IMR-90 (cell line): ENCODE results near the gene CDKN2B-AS1. TPM values are rescaled to one million over a fixed set of nuclear protein-coding genes. Genes with fewer than 3 reads are reported as not detected.

ENCODE experiments used
- ATAC-seq: fragments of 200-7000 bp; cut with Tn5 transposase; 2 replicates; pipeline ENCODE4 v1.9.1; 2020; ENCODE audit warnings: low read depth, mild to moderate bottlenecking, moderate library complexity
- BruUV-seq: library from RNA; stranded (reverse); fragments of 400-500 nt; replicated peaks from 2 replicates; lab custom pipeline; 2021; lab: Mats Ljungman, UMichigan
- CTCF ChIA-PET: fragments of 300-600 bp; formaldehyde crosslinking; extraction: SDS; loops from one replicate; lab custom pipeline; 2021; ENCODE audit warnings: antibody characterized with exemption; lab: Yijun Ruan, JAX
- POLR2A ChIA-PET: fragments of 300-600 bp; sonication (Branson Sonifier 250); formaldehyde crosslinking; loops from one replicate; lab custom pipeline; 2022; ENCODE audit warnings: antibody characterized with exemption; ENCODE audit not compliant: unreplicated experiment; lab: Charles Lee
- DNase-seq: peaks from one replicate; pipeline ENCODE4 v3.0.0; 2013
- H2AFZ ChIP-seq: replicated peaks from 2 replicates; pipeline ENCODE3; 2013; ENCODE audit warnings: low read length, mild to moderate bottlenecking; ENCODE audit not compliant: poor library complexity
- H2AK5ac ChIP-seq: 2 replicates; pipeline ENCODE4 v1.6.1; 2013; ENCODE audit warnings: low read depth, low read length, inconsistent platforms
- H2AK9ac ChIP-seq: replicated peaks from 2 replicates; pipeline ENCODE3; 2013; ENCODE audit warnings: mild to moderate bottlenecking, low read depth, low read length, moderate library complexity; ENCODE audit not compliant: poor library complexity
- H2BK120ac ChIP-seq: 2 replicates; pipeline ENCODE4 v1.6.1; 2013; ENCODE audit warnings: low read depth, low read length, inconsistent platforms
- H2BK15ac ChIP-seq: 3 replicates; pipeline ENCODE4 v1.6.1; 2013; ENCODE audit warnings: low read depth, low read length, inconsistent platforms
- H2BK20ac ChIP-seq: 2 replicates; pipeline ENCODE4 v1.6.1; 2013; ENCODE audit warnings: low read depth, mild to moderate bottlenecking, inconsistent platforms, low read length, moderate library complexity
- H2BK5ac ChIP-seq: 2 replicates; pipeline ENCODE4 v1.6.1; 2013; ENCODE audit warnings: mild to moderate bottlenecking, low read depth, low read length, inconsistent platforms; ENCODE audit not compliant: poor library complexity, severe bottlenecking
- H3K14ac ChIP-seq: replicated peaks from 2 replicates; pipeline ENCODE4 v1.6.1; 2013; ENCODE audit warnings: low read depth, low read length, inconsistent platforms
- H3K18ac ChIP-seq: 2 replicates; pipeline ENCODE4 v1.6.1; 2013; ENCODE audit warnings: low read depth, low read length, control low read depth
- H3K23ac ChIP-seq: 2 replicates; pipeline ENCODE4 v1.6.1; 2013; ENCODE audit warnings: low read depth, low read length, inconsistent platforms
- H3K27ac ChIP-seq: 2 replicates; pipeline ENCODE4 v1.5.1; 2013; ENCODE audit warnings: mild to moderate bottlenecking, control low read depth, low read length; ENCODE audit not compliant: insufficient read depth
- H3K27me3 ChIP-seq: 2 replicates; pipeline ENCODE4 v1.6.1; 2013; ENCODE audit warnings: low read length; ENCODE audit not compliant: control insufficient read depth, insufficient read depth
- H3K36me3 ChIP-seq: 2 replicates; pipeline ENCODE4 v1.6.1; 2013; ENCODE audit warnings: low read length, mixed read lengths; ENCODE audit not compliant: control insufficient read depth, insufficient read depth
- H3K4ac ChIP-seq: 2 replicates; pipeline ENCODE4 v1.6.1; 2013; ENCODE audit warnings: low read depth, low read length, inconsistent platforms
- H3K4me1 ChIP-seq: 2 replicates; pipeline ENCODE4 v1.6.1; 2013; ENCODE audit warnings: low read length, mixed read lengths; ENCODE audit not compliant: control insufficient read depth, insufficient read depth
- H3K4me2 ChIP-seq: 2 replicates; pipeline ENCODE4 v1.6.1; 2013; ENCODE audit warnings: low read depth, mild to moderate bottlenecking, control low read depth, low read length, moderate library complexity
- H3K4me3 ChIP-seq: 2 replicates; pipeline ENCODE4 v1.5.1; 2013; ENCODE audit warnings: low read depth, mild to moderate bottlenecking, control low read depth, low read length, moderate library complexity; ENCODE audit not compliant: insufficient read depth
- H3K56ac ChIP-seq: 2 replicates; pipeline ENCODE4 v1.6.1; 2013; ENCODE audit warnings: low read length, inconsistent platforms; ENCODE audit not compliant: insufficient read depth; ENCODE audit errors: extremely low read depth
- H3K79me1 ChIP-seq, 2 experiments: 2 replicates each; pipeline ENCODE4 v1.6.1; 2013; ENCODE audit warnings: low read length in 2 of 2, inconsistent platforms in 1 of 2, low read depth in 1 of 2
- H3K9ac ChIP-seq: 2 replicates; pipeline ENCODE4 v1.6.1; 2013; ENCODE audit warnings: low read depth, low read length, control low read depth
- H3K9me1 ChIP-seq: 2 replicates; pipeline ENCODE4 v1.6.1; 2013; ENCODE audit warnings: low read length, inconsistent platforms; ENCODE audit not compliant: insufficient read depth
- H3K9me3 ChIP-seq: 2 replicates; pipeline ENCODE4 v1.6.1; 2013; ENCODE audit warnings: low read length; ENCODE audit not compliant: control insufficient read depth, insufficient read depth
- H4K20me1 ChIP-seq: 2 replicates; pipeline ENCODE4 v1.6.1; 2013; ENCODE audit warnings: low read length, inconsistent platforms; ENCODE audit not compliant: insufficient read depth
- H4K5ac ChIP-seq: 2 replicates; pipeline ENCODE4 v1.6.1; 2013; ENCODE audit warnings: mild to moderate bottlenecking, low read depth, low read length, control low read depth
- H4K8ac ChIP-seq, 2 experiments: 2 replicates each; pipeline ENCODE4 v1.6.1; 2013; ENCODE audit warnings: low read depth in 2 of 2, low read length in 2 of 2, control low read depth in 1 of 2, inconsistent platforms in 1 of 2
- H4K91ac ChIP-seq: 2 replicates; pipeline ENCODE4 v1.6.1; 2013; ENCODE audit warnings: low read depth, low read length, inconsistent platforms; ENCODE audit not compliant: insufficient read depth
- BHLHE40 ChIP-seq: fragments of 150-350 bp; IDR thresholded peaks from 2 replicates; pipeline ENCODE4 v1.6.1; 2016; ENCODE audit warnings: mild to moderate bottlenecking, low read depth, low read length
- CEBPB ChIP-seq: IDR thresholded peaks from 2 replicates; pipeline ENCODE4 v1.6.1; 2012; ENCODE audit warnings: low read depth, low read length, improper control_type of control experiment
- CHD1 ChIP-seq: IDR thresholded peaks from 2 replicates; pipeline ENCODE4 v1.6.1; 2012; ENCODE audit warnings: low read depth, low read length, improper control_type of control experiment
- FOS ChIP-seq: fragments of 150-350 bp; IDR thresholded peaks from 2 replicates; pipeline ENCODE4 v1.6.1; 2016; ENCODE audit warnings: low read depth, low read length
- MAFK ChIP-seq: IDR thresholded peaks from 2 replicates; pipeline ENCODE4 v1.6.1; 2012; ENCODE audit warnings: low read depth, low read length, improper control_type of control experiment
- MXI1 ChIP-seq: IDR thresholded peaks from 2 replicates; pipeline ENCODE4 v1.6.1; 2012; ENCODE audit warnings: low read depth, mild to moderate bottlenecking, low read length, moderate library complexity, borderline replicate concordance
- NFE2L2 ChIP-seq: fragments of 150-350 bp; IDR thresholded peaks from 2 replicates; pipeline ENCODE4 v1.6.1; 2016; ENCODE audit warnings: low read depth, mild to moderate bottlenecking, low read length
- POLR2A ChIP-seq: IDR thresholded peaks from 2 replicates; pipeline ENCODE4 v1.6.1; 2012; ENCODE audit warnings: mild to moderate bottlenecking, low read depth, low read length
- RAD21 ChIP-seq: IDR thresholded peaks from 2 replicates; pipeline ENCODE4 v1.6.1; 2012; ENCODE audit warnings: low read length, improper control_type of control experiment
- RCOR1 ChIP-seq: IDR thresholded peaks from 2 replicates; pipeline ENCODE4 v1.6.1; 2012; ENCODE audit warnings: mild to moderate bottlenecking, low read length, improper control_type of control experiment; ENCODE audit not compliant: insufficient replicate concordance
- SMC3 ChIP-seq: fragments of 150-350 bp; IDR thresholded peaks from 2 replicates; pipeline ENCODE4 v1.6.1; 2016; ENCODE audit warnings: low read depth, mild to moderate bottlenecking, antibody characterized with exemption, low read length, moderate library complexity
- WGBS, 2 experiments: methylation state at CpG; one replicate each; pipeline versions ENCODE4 v1.1.5 to v1.1.7; 2013; ENCODE audit warnings: missing lambda C conversion rate in 2 of 2; ENCODE audit not compliant: insufficient read length in 1 of 2; ENCODE audit errors: extremely low coverage in 2 of 2; 5-methylcytosine and 5-hydroxymethylcytosine counted together
- dilution Hi-C: fragments of 300-500 bp; cut with HindIII; formaldehyde crosslinking; loops from one replicate; pipeline ENCODE4 v1.14.3; 2018; ENCODE audit warnings: low sequenced_read_pairs; ENCODE audit not compliant: unreplicated experiment
- in situ Hi-C: fragments of 300-500 bp; cut with MboI; formaldehyde crosslinking; loops from 3 replicates; pipeline ENCODE4 v1.14.3; 2019; ENCODE audit warnings: low sequenced_read_pairs, inconsistent platforms, mixed read lengths
- intact Hi-C: fragments of 100-400 bp; cut with micrococcal nuclease; formaldehyde crosslinking; loops from 2 replicates; pipeline ENCODE4 v1.10.0; 2022
- polyA plus RNA-seq, 3 experiments: library from polyadenylated mRNA; depleted of rRNA; stranded (reverse); fragments of >200 nt; gene quantifications; 2 replicates each; pipeline ENCODE4 v1.2.3, GENCODE V29; 2012; ENCODE audit warnings: low replicate concordance in 1 of 3
- total RNA-seq: library from RNA; depleted of rRNA; stranded (reverse); fragments of >200 nt; gene quantifications from 2 replicates; pipeline ENCODE4 v1.2.3, GENCODE V29; 2012
- TF ChIP-seq, protein P1 (sequence below): fragments of 150-350 bp; IDR thresholded peaks from 2 replicates; pipeline ENCODE4 v1.6.1; 2017; ENCODE audit warnings: mild to moderate bottlenecking, antibody characterized with exemption, low read length, low read depth
- TF ChIP-seq, protein P2 (sequence below): fragments of 150-350 bp; IDR thresholded peaks from 2 replicates; pipeline ENCODE4 v1.6.1; 2016; ENCODE audit warnings: low read depth, mild to moderate bottlenecking, low read length, moderate library complexity, borderline replicate concordance
- TF ChIP-seq, protein P3 (sequence below): conservative IDR thresholded peaks from 2 replicates; pipeline ENCODE4 v1.5.1; 2012; ENCODE audit warnings: mild to moderate bottlenecking, low read depth, low read length, improper control_type of control experiment

CDKN2B-AS1 gene
- total and polyA plus RNA-seq, 2 of the 4 experiments (the other 2 are of a cell fraction), result 1.0 to 1.1 TPM

DNA sequence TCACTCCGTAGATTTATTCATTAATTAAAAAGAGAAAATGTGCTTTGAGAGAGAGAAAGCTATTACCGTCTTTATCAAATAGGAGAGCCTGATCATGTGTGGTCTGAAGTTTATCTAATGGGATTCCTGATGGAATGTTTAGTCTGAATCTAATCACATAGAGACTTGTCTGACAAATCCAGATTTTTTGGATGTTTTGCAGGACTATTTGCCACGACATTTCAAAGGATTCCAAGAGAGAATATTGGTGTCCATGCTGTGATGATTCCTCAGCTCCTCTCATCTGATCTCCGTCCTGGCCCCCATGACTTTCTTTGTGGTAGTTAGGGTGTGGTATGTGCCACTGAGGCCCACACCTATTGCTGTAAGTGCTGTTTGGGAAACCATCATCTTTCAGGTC, 34.6 kb downstream of the CDKN2B-AS1 start:
- Histone ChIP-seq H3K4me2 (no peak overlapping the region), H3K27me3 (no peaks in the 10 kb centered on the region), H2AFZ (no peak overlapping the region), H3K4me1 (peaks cover 3% of the 10 kb centered on the region; the same call in 1 of the 2 replicates), H3K9me3 (no peaks in the 10 kb centered on the region), H3K18ac (peak overlapping the region; percentile 89; the same call in 1 of the 2 replicates), H2BK20ac (peak overlapping the region; percentile 84), H2AK5ac (no peak overlapping the region; the same call in 1 of the 2 replicates), H3K56ac (no peak overlapping the region), H3K23ac (peak overlapping the region; percentile 89), H4K91ac (peak overlapping the region; percentile 73), H4K20me1 (no peaks in the 10 kb centered on the region), H3K9me1 (peaks cover 2% of the 10 kb centered on the region), H2BK5ac (no peak overlapping the region), H3K4ac (peak overlapping the region; percentile 87), H2BK15ac (0 out of 3 replicates have a peak overlapping the region, but pooled peaks have one; percentile 39), H3K14ac (peak overlapping the region; percentile 31; the same call in 1 of the 2 replicates), H3K9ac (no peak overlapping the region), H3K36me3 (peaks cover 1% of the 10 kb centered on the region; the same call in 1 of the 2 replicates), H4K5ac (no peak overlapping the region), H3K27ac (no peak overlapping the region), H2BK120ac (peak overlapping the region; percentile 72; the same call in 1 of the 2 replicates), H3K79me1 (0 out of 4 replicates have a peak, but pooled peaks cover 0 to 4% of the 10 kb centered on the region in 2 experiments), H3K4me3 (no peak overlapping the region), H2AK9ac (no peak overlapping the region), H4K8ac (no peak overlapping the region)
- DNase-seq (no peak), ATAC-seq (no peak; the same call in 1 of the 2 replicates)
- in situ Hi-C loops (no loop called here), intact Hi-C loops (no loop called here), dilution Hi-C loops (no loop called here)
- ChIA-PET CTCF (interaction anchor here (1.0 kb wide), 2 partner anchors 11 to 20 kb away, joined by 3 to 4 read pairs; partner anchors contain the start of gene CDKN2B), POLR2A (no interaction called here)
- no CpG with 5 or more reads among the region's 4 CpGs for WGBS, 2 experiments
- TF ChIP-seq, protein P1, sequence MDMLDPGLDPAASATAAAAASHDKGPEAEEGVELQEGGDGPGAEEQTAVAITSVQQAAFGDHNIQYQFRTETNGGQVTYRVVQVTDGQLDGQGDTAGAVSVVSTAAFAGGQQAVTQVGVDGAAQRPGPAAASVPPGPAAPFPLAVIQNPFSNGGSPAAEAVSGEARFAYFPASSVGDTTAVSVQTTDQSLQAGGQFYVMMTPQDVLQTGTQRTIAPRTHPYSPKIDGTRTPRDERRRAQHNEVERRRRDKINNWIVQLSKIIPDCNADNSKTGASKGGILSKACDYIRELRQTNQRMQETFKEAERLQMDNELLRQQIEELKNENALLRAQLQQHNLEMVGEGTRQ, result no peak
- TF ChIP-seq POLR2A (no peak), RAD21 (no peak), RCOR1 (no peak), CHD1 (no peak), MXI1 (no peak), FOS (no peak), SMC3 (no peak), CEBPB (no peak), BHLHE40 (no peak), MAFK (no peak), NFE2L2 (no peak)
- TF ChIP-seq, protein P2, sequence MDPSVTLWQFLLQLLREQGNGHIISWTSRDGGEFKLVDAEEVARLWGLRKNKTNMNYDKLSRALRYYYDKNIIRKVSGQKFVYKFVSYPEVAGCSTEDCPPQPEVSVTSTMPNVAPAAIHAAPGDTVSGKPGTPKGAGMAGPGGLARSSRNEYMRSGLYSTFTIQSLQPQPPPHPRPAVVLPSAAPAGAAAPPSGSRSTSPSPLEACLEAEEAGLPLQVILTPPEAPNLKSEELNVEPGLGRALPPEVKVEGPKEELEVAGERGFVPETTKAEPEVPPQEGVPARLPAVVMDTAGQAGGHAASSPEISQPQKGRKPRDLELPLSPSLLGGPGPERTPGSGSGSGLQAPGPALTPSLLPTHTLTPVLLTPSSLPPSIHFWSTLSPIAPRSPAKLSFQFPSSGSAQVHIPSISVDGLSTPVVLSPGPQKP, result no peak
- TF ChIP-seq, protein P3, sequence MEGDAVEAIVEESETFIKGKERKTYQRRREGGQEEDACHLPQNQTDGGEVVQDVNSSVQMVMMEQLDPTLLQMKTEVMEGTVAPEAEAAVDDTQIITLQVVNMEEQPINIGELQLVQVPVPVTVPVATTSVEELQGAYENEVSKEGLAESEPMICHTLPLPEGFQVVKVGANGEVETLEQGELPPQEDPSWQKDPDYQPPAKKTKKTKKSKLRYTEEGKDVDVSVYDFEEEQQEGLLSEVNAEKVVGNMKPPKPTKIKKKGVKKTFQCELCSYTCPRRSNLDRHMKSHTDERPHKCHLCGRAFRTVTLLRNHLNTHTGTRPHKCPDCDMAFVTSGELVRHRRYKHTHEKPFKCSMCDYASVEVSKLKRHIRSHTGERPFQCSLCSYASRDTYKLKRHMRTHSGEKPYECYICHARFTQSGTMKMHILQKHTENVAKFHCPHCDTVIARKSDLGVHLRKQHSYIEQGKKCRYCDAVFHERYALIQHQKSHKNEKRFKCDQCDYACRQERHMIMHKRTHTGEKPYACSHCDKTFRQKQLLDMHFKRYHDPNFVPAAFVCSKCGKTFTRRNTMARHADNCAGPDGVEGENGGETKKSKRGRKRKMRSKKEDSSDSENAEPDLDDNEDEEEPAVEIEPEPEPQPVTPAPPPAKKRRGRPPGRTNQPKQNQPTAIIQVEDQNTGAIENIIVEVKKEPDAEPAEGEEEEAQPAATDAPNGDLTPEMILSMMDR, result no peak
- BruUV-seq, result no TSS peak
